H1 (cell line): ENCODE data around the gene FGF10. TPM values are rescaled to one million over a fixed set of nuclear protein-coding genes. Genes with fewer than 3 reads are reported as not detected.

Source experiments
- CTCF ChIA-PET: fragments of 300-600 bp; sonication (Branson Sonifier 250); formaldehyde crosslinking; loops from one replicate; lab custom pipeline; 2021; ENCODE audit not compliant: partially characterized antibody; lab: Charles Lee
- POLR2A ChIA-PET: fragments of 300-600 bp; sonication (Branson Sonifier 250); formaldehyde crosslinking; loops from one replicate; lab custom pipeline; 2021; ENCODE audit warnings: inconsistent platforms; ENCODE audit not compliant: partially characterized antibody; lab: Charles Lee
- DNase-seq, 2 experiments: peaks; one replicate each; pipeline versions ENCODE4 v3.0.0 to v3.0.0-alpha.2; 2010 to 2022; ENCODE audit warnings: low spot score in 2 of 2, low read depth in 1 of 2, mixed read lengths in 1 of 2
- FAIRE-seq: peaks from 2 replicates; lab custom pipeline; 2011; peaks lifted over from hg19 to GRCh38; lab: Jason Lieb, UNC
- H2AFZ ChIP-seq: 2 replicates; pipeline ENCODE4 v1.8.1; 2012; ENCODE audit warnings: low read length, inconsistent platforms
- H2AK5ac ChIP-seq: 2 replicates; pipeline ENCODE4 v1.6.1; 2013; ENCODE audit warnings: low read depth, low read length
- H2BK120ac ChIP-seq: replicated peaks from 2 replicates; pipeline ENCODE3; 2013; ENCODE audit warnings: low read depth, low read length, inconsistent platforms
- H2BK12ac ChIP-seq: 2 replicates; pipeline ENCODE4 v1.6.1; 2013; ENCODE audit warnings: low read depth, low read length
- H2BK15ac ChIP-seq: 2 replicates; pipeline ENCODE4 v1.6.1; 2013; ENCODE audit warnings: low read length
- H2BK20ac ChIP-seq: 2 replicates; pipeline ENCODE4 v1.6.1; 2013; ENCODE audit warnings: low read length
- H2BK5ac ChIP-seq: 2 replicates; pipeline ENCODE4 v1.6.1; 2013; ENCODE audit warnings: low read depth, low read length
- H3K14ac ChIP-seq: 2 replicates; pipeline ENCODE4 v1.6.1; 2013; ENCODE audit warnings: inconsistent platforms; ENCODE audit not compliant: insufficient read length
- H3K18ac ChIP-seq: 2 replicates; pipeline ENCODE4 v1.6.1; 2013; ENCODE audit warnings: low read length; ENCODE audit errors: extremely low read depth
- H3K23ac ChIP-seq: 2 replicates; pipeline ENCODE4 v1.6.1; 2013; ENCODE audit warnings: inconsistent platforms; ENCODE audit not compliant: insufficient read length
- H3K23me2 ChIP-seq: 2 replicates; pipeline ENCODE4 v1.6.1; 2013; ENCODE audit warnings: low read depth, low read length
- H3K27ac ChIP-seq: 2 replicates; pipeline ENCODE4 v1.6.1; 2011; ENCODE audit warnings: low read depth, low read length, inconsistent platforms
- H3K27me3 ChIP-seq, 4 experiments: replicated peaks in 1 of 4; 1 replicate in 1 of 4; 2 replicates in 3 of 4; pipeline versions ENCODE4 v1.6.1 to v1.8.1; 2011 to 2013; ENCODE audit warnings: low read length in 3 of 4, mild to moderate bottlenecking in 3 of 4, inconsistent platforms in 2 of 4, mixed read lengths in 2 of 4, moderate library complexity in 1 of 4; ENCODE audit not compliant: control insufficient read depth in 3 of 4, insufficient read depth in 3 of 4; ENCODE audit errors: extremely low read depth in 1 of 4
- H3K36me3 ChIP-seq, 4 experiments: 2 replicates each; pipeline versions ENCODE4 v1.6.1 to v1.8.1; 2011 to 2013; ENCODE audit warnings: mild to moderate bottlenecking in 4 of 4, low read length in 3 of 4, moderate library complexity in 2 of 4, control low read depth in 1 of 4, inconsistent platforms in 1 of 4; ENCODE audit not compliant: insufficient read depth in 4 of 4, control insufficient read depth in 2 of 4
- H3K4ac ChIP-seq: replicated peaks from 2 replicates; pipeline ENCODE3; 2013; ENCODE audit warnings: low read length, low read depth, mixed read lengths, inconsistent platforms; ENCODE audit not compliant: insufficient read length
- H3K4me1 ChIP-seq, 4 experiments: replicated peaks in 1 of 4; 1 replicate in 1 of 4; 2 replicates in 3 of 4; pipeline versions ENCODE4 v1.6.1 to v1.8.1; 2011 to 2013; ENCODE audit warnings: low read length in 3 of 4, inconsistent platforms in 2 of 4, mixed read lengths in 1 of 4; ENCODE audit not compliant: insufficient read depth in 4 of 4, control insufficient read depth in 3 of 4
- H3K4me2 ChIP-seq, 2 experiments: 2 replicates each; pipeline versions ENCODE4 v1.6.1 to v1.8.1; 2011 to 2013; ENCODE audit warnings: low read depth in 2 of 2, low read length in 2 of 2, control low read depth in 1 of 2, inconsistent platforms in 1 of 2, mild to moderate bottlenecking in 1 of 2; ENCODE audit not compliant: insufficient read depth in 1 of 2
- H3K4me3 ChIP-seq, 4 experiments: fragments of 200-600, 300-600 bp in 1 of 4; sonication (generic), shearing (Covaris generic), sonication (Bioruptor Twin) in 1 of 4; 2 replicates each; pipeline versions ENCODE4 v1.5.1 to v1.8.1; 2011 to 2016; ENCODE audit warnings: low read length in 4 of 4, low read depth in 3 of 4, control low read depth in 2 of 4, inconsistent platforms in 2 of 4, mild to moderate bottlenecking in 2 of 4, mixed read lengths in 1 of 4, moderate library complexity in 1 of 4; ENCODE audit not compliant: insufficient read depth in 2 of 4; ENCODE audit errors: extremely low read depth in 1 of 4
- H3K56ac ChIP-seq: replicated peaks from 2 replicates; pipeline ENCODE3; 2013; ENCODE audit warnings: low read depth, mild to moderate bottlenecking, mixed read lengths, low read length, inconsistent platforms; ENCODE audit not compliant: insufficient read length
- H3K79me1 ChIP-seq: 2 replicates; pipeline ENCODE4 v1.6.1; 2013; ENCODE audit warnings: low read depth, low read length, control low read depth
- H3K79me2 ChIP-seq, 2 experiments: 2 replicates each; pipeline versions ENCODE4 v1.6.1 to v1.8.1; 2012 to 2013; ENCODE audit warnings: low read length in 2 of 2, mild to moderate bottlenecking in 2 of 2, inconsistent platforms in 1 of 2; ENCODE audit not compliant: insufficient read depth in 2 of 2, control insufficient read depth in 1 of 2
- H3K9ac ChIP-seq, 4 experiments: replicated peaks in 1 of 4; 1 replicate in 1 of 4; 2 replicates in 3 of 4; pipeline versions ENCODE4 v1.6.1 to v1.8.1; 2011 to 2013; ENCODE audit warnings: low read depth in 3 of 4, low read length in 3 of 4, control low read depth in 2 of 4, mild to moderate bottlenecking in 2 of 4, moderate library complexity in 2 of 4, inconsistent platforms in 1 of 4; ENCODE audit errors: extremely low read depth in 1 of 4
- H3K9me3 ChIP-seq, 2 experiments: 2 replicates each; pipeline versions ENCODE4 v1.6.1 to v1.8.1; 2012 to 2013; ENCODE audit warnings: mild to moderate bottlenecking in 2 of 2, moderate library complexity in 2 of 2, control low read depth in 1 of 2, inconsistent platforms in 1 of 2, low read depth in 1 of 2, low read length in 1 of 2, mixed read lengths in 1 of 2; ENCODE audit not compliant: insufficient read depth in 2 of 2
- H4K20me1 ChIP-seq, 2 experiments: replicated peaks in 1 of 2; 2 replicates each; pipeline versions ENCODE3 to v1.8.1; 2011 to 2013; ENCODE audit warnings: inconsistent platforms in 2 of 2, low read length in 2 of 2, mild to moderate bottlenecking in 1 of 2; ENCODE audit not compliant: insufficient read depth in 2 of 2, control insufficient read depth in 1 of 2
- H4K5ac ChIP-seq: 2 replicates; pipeline ENCODE4 v1.6.1; 2013; ENCODE audit warnings: low read length, low read depth, mixed read lengths, inconsistent platforms; ENCODE audit not compliant: insufficient read length
- H4K8ac ChIP-seq: 2 replicates; pipeline ENCODE4 v1.8.0; 2013; ENCODE audit warnings: mild to moderate bottlenecking, moderate library complexity, low read length, inconsistent platforms; ENCODE audit not compliant: insufficient read depth; ENCODE audit errors: extremely low read depth
- H4K91ac ChIP-seq: replicated peaks from 2 replicates; pipeline ENCODE3; 2013; ENCODE audit warnings: low read length, mixed read lengths, inconsistent platforms; ENCODE audit not compliant: insufficient read length
- CEBPB ChIP-seq: IDR thresholded peaks from 2 replicates; pipeline ENCODE4 v1.6.1; 2012; ENCODE audit warnings: low read depth, low read length
- EZH2 ChIP-seq: fragments of 200-600 bp; sonication (generic); IDR thresholded peaks from 2 replicates; pipeline ENCODE4 v1.7.1; 2012; ENCODE audit warnings: low read depth, mild to moderate bottlenecking, moderate library complexity, low read length, inconsistent platforms; ENCODE audit not compliant: severe bottlenecking
- PHF8 ChIP-seq: fragments of 200-600 bp; sonication (generic); conservative IDR thresholded peaks from 2 replicates; pipeline ENCODE4 v1.7.1; 2012; ENCODE audit warnings: low read depth, mild to moderate bottlenecking, inconsistent platforms, low read length, moderate library complexity
- WGBS, 2 experiments: shearing (Covaris generic) in 1 of 2; methylation state at CpG; one replicate each; pipeline versions ENCODE4 v1.1.6 to v1.1.7; 2013 to 2015; ENCODE audit warnings: low lambda C conversion rate in 2 of 2, mixed read lengths in 2 of 2, inconsistent platforms in 1 of 2, low coverage in 1 of 2, missing lambda C conversion rate in 1 of 2; ENCODE audit not compliant: insufficient replicate concordance in 2 of 2, insufficient coverage in 1 of 2, insufficient read length in 1 of 2; ENCODE audit errors: extremely low coverage in 1 of 2, missing lambda C conversion rate in 1 of 2; 5-methylcytosine and 5-hydroxymethylcytosine counted together
- polyA plus RNA-seq, 7 experiments: library from polyadenylated mRNA; depleted of rRNA in 3 of 7; stranded (reverse) in 5 of 7; unstranded in 2 of 7; fragments of >200 nt in 5 of 7; fragments of 200-250 nt in 2 of 7; gene quantifications; 1 replicate in 5 of 7; 2 replicates in 1 of 7; 4 replicates in 1 of 7; pipeline versions ENCODE4 v1.2.1 to v1.2.3, GENCODE V29; 2011 to 2013; ENCODE audit warnings: missing spikeins in 2 of 7, mixed read lengths in 2 of 7
- total RNA-seq: library from RNA; stranded (reverse); fragmentation: NEBNext Ultra II Directional; extraction: Animal tissue kit (Norgen Biotek cat#: 25700); gene quantifications from 2 replicates; pipeline ENCODE4 v1.2.1, GENCODE V29; 2021

FGF10 gene
- total and polyA plus RNA-seq, 2 of the 8 experiments (the other 6 are each of a cell fraction or from before 2014, with no cell fraction given), result 0.06 to 0.54 TPM

DNA sequence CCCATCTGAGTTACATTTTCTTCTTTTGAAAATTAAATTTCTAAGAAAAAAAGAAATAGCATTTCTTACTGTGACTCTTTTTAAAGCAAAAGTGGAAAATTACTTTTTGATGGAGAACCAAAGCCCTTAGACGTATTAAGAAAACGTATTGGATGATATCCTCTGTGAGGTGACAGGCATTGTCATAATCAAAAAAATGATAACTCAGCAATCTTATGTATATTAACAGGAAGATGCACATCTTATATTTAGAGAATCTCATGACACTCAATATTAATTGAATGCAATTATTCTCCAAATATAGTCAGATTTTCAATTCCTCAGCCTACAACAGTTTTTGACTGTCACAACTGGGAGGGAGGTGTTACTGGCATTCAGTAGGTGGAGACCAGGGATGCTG, 25.1 kb downstream of the FGF10 start:
- no peak overlapping the region for H3K4me3 ChIP-seq
- FAIRE-seq (no peak), DNase-seq (no peak)
- H2BK15ac ChIP-seq, result no peak overlapping the region
- no peak overlapping the region for H3K14ac ChIP-seq
- H3K79me1 ChIP-seq, result no peaks in the 10 kb centered on the region
- CTCF ChIA-PET, result no interaction called here
- no peaks in the 10 kb centered on the region for H4K20me1 ChIP-seq
- H3K4ac ChIP-seq, result no peak overlapping the region
- H2BK12ac ChIP-seq, result no peak overlapping the region
- POLR2A ChIA-PET, result no interaction called here
- H3K4me2 ChIP-seq, result no peak overlapping the region
- H4K5ac ChIP-seq, result no peak overlapping the region
- no peaks in the 10 kb centered on the region for H3K23me2 ChIP-seq
- H3K27ac ChIP-seq, result no peak overlapping the region
- H4K8ac ChIP-seq, result no peak overlapping the region
- H3K79me2 ChIP-seq, result no peaks in the 10 kb centered on the region
- H4K91ac ChIP-seq, result no peak overlapping the region
- no peak overlapping the region for H2AK5ac ChIP-seq
- no peak overlapping the region for H3K56ac ChIP-seq
- no peak overlapping the region for H2AFZ ChIP-seq
- H2BK5ac ChIP-seq, result no peak overlapping the region
- H2BK120ac ChIP-seq, result no peak overlapping the region
- 89% methylated on average over 2 of the region's 2 CpGs; no CpG with 5 or more reads in 1 of the 2 experiments for WGBS, 2 experiments
- H2BK20ac ChIP-seq, result no peak overlapping the region
- H3K9ac ChIP-seq, result no peak overlapping the region
- no peaks in the 10 kb centered on the region for H3K36me3 ChIP-seq
- H3K4me1 ChIP-seq, result no peaks in the 10 kb centered on the region
- no peaks in the 10 kb centered on the region for H3K9me3 ChIP-seq
- H3K18ac ChIP-seq, result no peak overlapping the region
- H3K27me3 ChIP-seq, result no peaks in the 10 kb centered on the region
- H3K23ac ChIP-seq, result no peak overlapping the region
- TF ChIP-seq EZH2, result no peak
- no peak for TF ChIP-seq PHF8
- TF ChIP-seq CEBPB, result no peak
